K562 (cell line): ENCODE results near the gene SIRT5. TPM values are rescaled to one million over a fixed set of nuclear protein-coding genes. Genes with fewer than 3 reads are reported as not detected.

Source experiments
- CHD4 ChIP-seq: fragments of 200-600 bp; sonication (generic); IDR thresholded peaks from 3 replicates; pipeline ENCODE4 v1.6.1; 2012; ENCODE audit warnings: low read depth, mild to moderate bottlenecking, mixed read lengths, low read length, inconsistent platforms; ENCODE audit not compliant: insufficient read depth, insufficient replicate concordance, poor library complexity, severe bottlenecking
- DPF2 ChIP-seq: fragments of 450-650 bp; IDR thresholded peaks from 2 replicates; pipeline ENCODE4 v1.6.1; 2016
- HDAC1 ChIP-seq, 2 experiments: fragments of 450-650 bp; IDR thresholded peaks; 2 replicates each; pipeline ENCODE4 v1.6.1; 2016 to 2017; ENCODE audit warnings: inconsistent platforms in 1 of 2, mild to moderate bottlenecking in 1 of 2, moderate library complexity in 1 of 2
- MYBL2 ChIP-seq, 2 experiments: fragments of 450-650 bp in 1 of 2; sonication (generic) in 1 of 2; formaldehyde crosslinking in 1 of 2; IDR thresholded peaks; 2 replicates each; pipeline versions ENCODE4 v1.6.1 to v1.8.1; 2017 to 2022; ENCODE audit warnings: borderline replicate concordance in 1 of 2, inconsistent platforms in 1 of 2, low read depth in 1 of 2, mild to moderate bottlenecking in 1 of 2, missing genetic modification reagents in 1 of 2, moderate library complexity in 1 of 2
- NUFIP1 ChIP-seq: fragments of 450-650 bp; IDR thresholded peaks from 2 replicates; pipeline ENCODE4 v1.6.1; 2018; ENCODE audit not compliant: partially characterized antibody
- PHF20 ChIP-seq: fragments of 450-650 bp; IDR thresholded peaks from 2 replicates; pipeline ENCODE4 v1.6.1; 2018; ENCODE audit not compliant: partially characterized antibody
- PHF21A ChIP-seq: fragments of 450-650 bp; IDR thresholded peaks from 2 replicates; pipeline ENCODE4 v1.6.1; 2017; ENCODE audit warnings: low read depth, borderline replicate concordance
- SAFB ChIP-seq: fragments of 200-400 bp; formaldehyde crosslinking; IDR thresholded peaks from 2 replicates; pipeline ENCODE4 v1.6.1; 2017; ENCODE audit warnings: low read depth, low read length, borderline replicate concordance
- ZNF561 ChIP-seq: fragments of 450-650 bp; formaldehyde crosslinking; conservative IDR thresholded peaks from 2 replicates; pipeline ENCODE4 v1.4.0; 2020; ENCODE audit warnings: mild to moderate bottlenecking, moderate library complexity
- ZNF79 ChIP-seq: fragments of 250-450 bp; sonication (Bioruptor Pico); IDR thresholded peaks from 2 replicates; pipeline ENCODE4 v1.4.0; 2020; ENCODE audit warnings: low read depth, mild to moderate bottlenecking, moderate library complexity
- ZZZ3 ChIP-seq: fragments of 450-650 bp; IDR thresholded peaks from 2 replicates; pipeline ENCODE4 v1.6.1; 2016; ENCODE audit warnings: antibody characterized with exemption, mild to moderate bottlenecking, moderate library complexity
- polyA plus RNA-seq, 8 experiments: library from polyadenylated mRNA; depleted of rRNA in 4 of 8; stranded (reverse) in 5 of 8; unstranded in 3 of 8; fragments of >200 nt; fragmentation: Nextera tagmentation in 2 of 8; fragmentation: Illumina TruSeq in 1 of 8; extraction: Ambion mirVana in 2 of 8; extraction: Trizol in 1 of 8; gene quantifications; 2 replicates each; pipeline versions ENCODE4 v1.2.1 to v1.2.3, GENCODE V29; 2011 to 2014; ENCODE audit warnings: inconsistent platforms in 1 of 8, missing spikeins in 1 of 8
- total RNA-seq, 7 experiments: library from RNA; depleted of rRNA in 6 of 7; stranded (reverse); fragments of >200 nt in 6 of 7; fragmentation: Illumina TruSeq in 2 of 7; extraction: Trizol in 2 of 7; gene quantifications; 2 replicates each; pipeline versions ENCODE4 v1.2.1 to v1.2.3, GENCODE V29; 2011 to 2021; ENCODE audit warnings: low replicate concordance in 1 of 7
- TF ChIP-seq, protein P1 (sequence below): fragments of 450-650 bp; IDR thresholded peaks from 2 replicates; pipeline ENCODE4 v1.6.1; 2016; ENCODE audit warnings: low read depth
- TF ChIP-seq, protein P2 (sequence below), 2 experiments: fragments of 450-650 bp in 1 of 2; IDR thresholded peaks; 2 replicates each; pipeline ENCODE4 v1.6.1; 2011 to 2017; ENCODE audit warnings: low read depth in 2 of 2, antibody characterized with exemption in 1 of 2, borderline replicate concordance in 1 of 2, low read length in 1 of 2, mild to moderate bottlenecking in 1 of 2, mixed read lengths in 1 of 2; ENCODE audit not compliant: control insufficient read depth in 1 of 2
- TF ChIP-seq, protein P3 (sequence below): fragments of 450-650 bp; IDR thresholded peaks from 2 replicates; pipeline ENCODE4 v1.6.1; 2016; ENCODE audit warnings: antibody characterized with exemption

SIRT5 gene
- total and polyA plus RNA-seq, 9 of the 15 experiments (the other 6 are each of a cell fraction or from before 2014, with no cell fraction given) = 2.1 to 15.7 (median 11.4) TPM

DNA sequence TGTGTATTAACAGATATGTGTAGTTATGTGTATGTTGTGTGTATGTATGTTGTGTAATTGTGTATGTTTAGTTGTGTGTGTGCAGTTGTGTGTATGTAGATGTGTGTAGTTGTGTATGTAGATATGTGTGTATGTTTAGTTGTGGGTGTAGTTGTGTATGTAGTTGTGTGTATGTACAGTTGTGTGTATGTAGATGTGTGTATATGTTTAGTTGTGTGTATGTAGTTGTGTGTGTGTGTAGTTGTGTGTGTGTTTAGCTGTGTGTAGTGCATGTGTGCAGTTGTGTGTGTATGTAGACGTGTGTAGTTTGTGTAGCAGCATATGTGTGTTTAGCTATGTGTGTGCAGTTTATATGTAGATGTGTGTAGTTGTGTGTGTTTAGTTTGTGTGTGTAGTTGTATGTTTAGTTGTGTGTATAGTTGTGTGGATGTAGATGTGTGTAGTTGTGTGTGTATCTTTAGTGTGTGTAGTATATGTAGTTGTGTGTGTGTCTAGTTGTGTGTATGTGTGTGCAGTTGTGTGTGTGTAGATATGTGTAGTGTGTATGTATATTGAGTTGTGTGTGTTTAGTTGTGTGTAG is 16.3 kb downstream of the SIRT5 start (continued):
- peak; percentile 12; the same call in 1 of the 2 replicates for TF ChIP-seq ZZZ3
- TF ChIP-seq, protein P1, sequence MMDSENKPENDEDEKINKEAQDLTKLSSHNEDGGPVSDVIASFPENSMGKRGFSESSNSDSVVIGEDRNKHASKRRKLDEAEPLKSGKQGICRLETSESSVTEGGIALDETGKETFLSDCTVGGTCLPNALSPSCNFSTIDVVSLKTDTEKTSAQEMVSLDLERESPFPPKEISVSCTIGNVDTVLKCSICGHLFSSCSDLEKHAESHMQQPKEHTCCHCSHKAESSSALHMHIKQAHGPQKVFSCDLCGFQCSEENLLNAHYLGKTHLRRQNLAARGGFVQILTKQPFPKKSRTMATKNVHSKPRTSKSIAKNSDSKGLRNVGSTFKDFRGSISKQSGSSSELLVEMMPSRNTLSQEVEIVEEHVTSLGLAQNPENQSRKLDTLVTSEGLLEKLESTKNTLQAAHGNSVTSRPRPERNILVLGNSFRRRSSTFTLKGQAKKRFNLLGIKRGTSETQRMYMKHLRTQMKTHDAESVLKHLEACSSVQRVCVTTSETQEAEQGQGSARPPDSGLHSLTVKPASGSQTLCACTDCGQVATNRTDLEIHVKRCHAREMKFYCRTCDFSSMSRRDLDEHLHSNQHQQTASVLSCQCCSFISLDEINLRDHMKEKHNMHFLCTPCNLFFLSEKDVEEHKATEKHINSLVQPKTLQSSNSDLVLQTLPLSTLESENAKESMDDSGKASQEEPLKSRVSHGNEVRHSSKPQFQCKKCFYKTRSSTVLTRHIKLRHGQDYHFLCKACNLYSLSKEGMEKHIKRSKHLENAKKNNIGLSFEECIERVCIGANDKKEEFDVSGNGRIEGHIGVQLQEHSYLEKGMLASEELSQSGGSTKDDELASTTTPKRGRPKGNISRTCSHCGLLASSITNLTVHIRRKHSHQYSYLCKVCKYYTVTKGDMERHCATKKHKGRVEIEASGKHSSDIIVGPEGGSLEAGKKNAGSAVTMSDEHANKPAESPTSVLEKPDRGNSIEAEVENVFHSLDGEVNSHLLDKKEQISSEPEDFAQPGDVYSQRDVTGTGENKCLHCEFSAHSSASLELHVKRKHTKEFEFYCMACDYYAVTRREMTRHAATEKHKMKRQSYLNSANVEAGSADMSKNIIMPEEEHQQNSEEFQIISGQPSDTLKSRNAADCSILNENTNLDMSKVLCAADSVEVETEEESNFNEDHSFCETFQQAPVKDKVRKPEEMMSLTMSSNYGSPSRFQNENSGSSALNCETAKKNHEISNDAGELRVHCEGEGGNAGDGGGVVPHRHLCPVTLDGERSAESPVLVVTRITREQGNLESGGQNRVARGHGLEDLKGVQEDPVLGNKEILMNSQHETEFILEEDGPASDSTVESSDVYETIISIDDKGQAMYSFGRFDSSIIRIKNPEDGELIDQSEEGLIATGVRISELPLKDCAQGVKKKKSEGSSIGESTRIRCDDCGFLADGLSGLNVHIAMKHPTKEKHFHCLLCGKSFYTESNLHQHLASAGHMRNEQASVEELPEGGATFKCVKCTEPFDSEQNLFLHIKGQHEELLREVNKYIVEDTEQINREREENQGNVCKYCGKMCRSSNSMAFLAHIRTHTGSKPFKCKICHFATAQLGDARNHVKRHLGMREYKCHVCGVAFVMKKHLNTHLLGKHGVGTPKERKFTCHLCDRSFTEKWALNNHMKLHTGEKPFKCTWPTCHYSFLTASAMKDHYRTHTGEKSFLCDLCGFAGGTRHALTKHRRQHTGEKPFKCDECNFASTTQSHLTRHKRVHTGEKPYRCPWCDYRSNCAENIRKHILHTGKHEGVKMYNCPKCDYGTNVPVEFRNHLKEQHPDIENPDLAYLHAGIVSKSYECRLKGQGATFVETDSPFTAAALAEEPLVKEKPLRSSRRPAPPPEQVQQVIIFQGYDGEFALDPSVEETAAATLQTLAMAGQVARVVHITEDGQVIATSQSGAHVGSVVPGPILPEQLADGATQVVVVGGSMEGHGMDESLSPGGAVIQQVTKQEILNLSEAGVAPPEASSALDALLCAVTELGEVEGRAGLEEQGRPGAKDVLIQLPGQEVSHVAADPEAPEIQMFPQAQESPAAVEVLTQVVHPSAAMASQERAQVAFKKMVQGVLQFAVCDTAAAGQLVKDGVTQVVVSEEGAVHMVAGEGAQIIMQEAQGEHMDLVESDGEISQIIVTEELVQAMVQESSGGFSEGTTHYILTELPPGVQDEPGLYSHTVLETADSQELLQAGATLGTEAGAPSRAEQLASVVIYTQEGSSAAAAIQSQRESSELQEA = peak; percentile 60; the same call in 1 of the 2 replicates
- TF ChIP-seq NUFIP1 = no peak
- no peak for TF ChIP-seq ZNF79 (CRISPR knock-in tag)
- TF ChIP-seq, protein P2, sequence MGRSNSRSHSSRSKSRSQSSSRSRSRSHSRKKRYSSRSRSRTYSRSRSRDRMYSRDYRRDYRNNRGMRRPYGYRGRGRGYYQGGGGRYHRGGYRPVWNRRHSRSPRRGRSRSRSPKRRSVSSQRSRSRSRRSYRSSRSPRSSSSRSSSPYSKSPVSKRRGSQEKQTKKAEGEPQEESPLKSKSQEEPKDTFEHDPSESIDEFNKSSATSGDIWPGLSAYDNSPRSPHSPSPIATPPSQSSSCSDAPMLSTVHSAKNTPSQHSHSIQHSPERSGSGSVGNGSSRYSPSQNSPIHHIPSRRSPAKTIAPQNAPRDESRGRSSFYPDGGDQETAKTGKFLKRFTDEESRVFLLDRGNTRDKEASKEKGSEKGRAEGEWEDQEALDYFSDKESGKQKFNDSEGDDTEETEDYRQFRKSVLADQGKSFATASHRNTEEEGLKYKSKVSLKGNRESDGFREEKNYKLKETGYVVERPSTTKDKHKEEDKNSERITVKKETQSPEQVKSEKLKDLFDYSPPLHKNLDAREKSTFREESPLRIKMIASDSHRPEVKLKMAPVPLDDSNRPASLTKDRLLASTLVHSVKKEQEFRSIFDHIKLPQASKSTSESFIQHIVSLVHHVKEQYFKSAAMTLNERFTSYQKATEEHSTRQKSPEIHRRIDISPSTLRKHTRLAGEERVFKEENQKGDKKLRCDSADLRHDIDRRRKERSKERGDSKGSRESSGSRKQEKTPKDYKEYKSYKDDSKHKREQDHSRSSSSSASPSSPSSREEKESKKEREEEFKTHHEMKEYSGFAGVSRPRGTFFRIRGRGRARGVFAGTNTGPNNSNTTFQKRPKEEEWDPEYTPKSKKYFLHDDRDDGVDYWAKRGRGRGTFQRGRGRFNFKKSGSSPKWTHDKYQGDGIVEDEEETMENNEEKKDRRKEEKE (IDR thresholded peaks at IDR 0.05; ENCODE audit: borderline replicate concordance in 1 of 2, control insufficient read depth in 1 of 2, low read depth in 2 of 2, low read length in 1 of 2) = peak in 1 of 2 experiments; percentile 51; a peak in 1 of 4 replicates
- 0 out of 4 replicates have a peak, but pooled peaks of 1 of the 2 experiments have one; percentile 75 for TF ChIP-seq HDAC1 (IDR thresholded peaks at IDR 0.05)
- peak; percentile 47; the same call in 1 of the 2 replicates for TF ChIP-seq MYBL2 (IDR thresholded peaks at IDR 0.05; ENCODE audit: low read depth)
- no peak for TF ChIP-seq MYBL2 (CRISPR knock-in tag; IDR thresholded peaks at IDR 0.05; ENCODE audit: borderline replicate concordance)
- TF ChIP-seq PHF20 = peak; percentile 77
- no peak for TF ChIP-seq SAFB
- TF ChIP-seq, protein P3, sequence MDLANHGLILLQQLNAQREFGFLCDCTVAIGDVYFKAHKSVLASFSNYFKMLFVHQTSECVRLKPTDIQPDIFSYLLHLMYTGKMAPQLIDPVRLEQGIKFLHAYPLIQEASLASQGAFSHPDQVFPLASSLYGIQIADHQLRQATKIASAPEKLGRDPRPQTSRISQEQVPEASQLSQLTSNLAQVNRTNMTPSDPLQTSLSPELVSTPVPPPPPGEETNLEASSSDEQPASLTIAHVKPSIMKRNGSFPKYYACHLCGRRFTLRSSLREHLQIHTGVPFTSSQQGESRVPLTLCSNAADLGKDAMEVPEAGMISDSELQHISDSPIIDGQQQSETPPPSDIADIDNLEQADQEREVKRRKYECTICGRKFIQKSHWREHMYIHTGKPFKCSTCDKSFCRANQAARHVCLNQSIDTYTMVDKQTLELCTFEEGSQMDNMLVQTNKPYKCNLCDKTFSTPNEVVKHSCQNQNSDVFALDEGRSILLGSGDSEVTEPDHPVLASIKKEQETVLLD = 0 out of 2 replicates have a peak, but pooled peaks have one; percentile 35
- peak; percentile 86 for TF ChIP-seq CHD4
- no peak for TF ChIP-seq ZNF561 (CRISPR knock-in tag)
- TF ChIP-seq PHF21A = 0 out of 2 replicates have a peak, but pooled peaks have one; percentile 38
- TF ChIP-seq DPF2 = peak; percentile 56; the same call in 1 of the 2 replicates
